K562 (cell line): ENCODE measurements around the gene ANO8. TPM values are rescaled to one million over a fixed set of nuclear protein-coding genes. Genes with fewer than 3 reads are reported as not detected.

Experiments used
- AFF4 ChIP-seq: sonication (generic); formaldehyde crosslinking; IDR thresholded peaks from 2 replicates; pipeline ENCODE4 v1.8.0; 2023; ENCODE audit warnings: mild to moderate bottlenecking, missing genetic modification reagents
- ASH1L ChIP-seq: fragments of 450-650 bp; IDR thresholded peaks from 2 replicates; pipeline ENCODE4 v1.6.1; 2018; ENCODE audit warnings: borderline replicate concordance, mild to moderate bottlenecking, low read depth; ENCODE audit not compliant: partially characterized antibody
- ATF1 ChIP-seq, 2 experiments: fragments of 450-650 bp in 1 of 2; IDR thresholded peaks; 2 replicates each; pipeline ENCODE4 v1.6.1; 2016; ENCODE audit warnings: missing compliant biosample characterization in 1 of 2, missing genetic modification characterization in 1 of 2
- CTCF ChIP-seq, 3 experiments: IDR thresholded peaks in 2 of 3; conservative IDR thresholded peaks in 1 of 3; 2 replicates each; pipeline ENCODE4 v1.5.1; 2011 to 2012; ENCODE audit warnings: low read length in 3 of 3, mild to moderate bottlenecking in 3 of 3, control low read depth in 2 of 3, improper control_type of control experiment in 1 of 3, inconsistent platforms in 1 of 3, low read depth in 1 of 3, mixed read lengths in 1 of 3, moderate library complexity in 1 of 3; ENCODE audit not compliant: insufficient read depth in 2 of 3
- EP300 ChIP-seq: IDR thresholded peaks from 2 replicates; pipeline ENCODE4 v1.6.1; 2012; ENCODE audit warnings: low read length, improper control_type of control experiment
- KDM5B ChIP-seq: fragments of 200-600 bp; sonication (generic); IDR thresholded peaks from 2 replicates; pipeline ENCODE4 v1.6.1; 2012; ENCODE audit warnings: low read depth, mild to moderate bottlenecking, moderate library complexity, low read length, control low read depth, inconsistent platforms; ENCODE audit not compliant: insufficient replicate concordance
- KLF6 ChIP-seq: fragments of 250-450 bp; sonication (Bioruptor Pico); IDR thresholded peaks from 2 replicates; pipeline ENCODE4 v1.4.0; 2020; ENCODE audit warnings: mild to moderate bottlenecking, moderate library complexity, borderline replicate concordance
- MTA2 ChIP-seq: fragments of 450-650 bp; IDR thresholded peaks from 2 replicates; pipeline ENCODE4 v1.6.1; 2016; ENCODE audit warnings: low read depth
- NONO ChIP-seq, 2 experiments: fragments of 200-400 bp in 1 of 2; fragments of 450-650 bp in 1 of 2; formaldehyde crosslinking in 1 of 2; IDR thresholded peaks; 2 replicates each; pipeline ENCODE4 v1.6.1; 2017; ENCODE audit warnings: low read depth in 2 of 2, mild to moderate bottlenecking in 2 of 2, moderate library complexity in 2 of 2, low read length in 1 of 2
- OTX1 ChIP-seq: fragments of 450-650 bp; formaldehyde crosslinking; IDR thresholded peaks from 2 replicates; pipeline ENCODE4 v1.4.0; 2022; ENCODE audit warnings: mild to moderate bottlenecking
- RB1 ChIP-seq: fragments of 450-650 bp; IDR thresholded peaks from 2 replicates; pipeline ENCODE4 v1.6.1; 2017; ENCODE audit warnings: low read depth, mild to moderate bottlenecking
- RNF2 ChIP-seq: sonication (generic); IDR thresholded peaks from 2 replicates; pipeline ENCODE4 v1.6.1; 2016
- RUNX1 ChIP-seq: sonication (generic); IDR thresholded peaks from 2 replicates; pipeline ENCODE4 v1.6.1; 2016; ENCODE audit warnings: antibody characterized with exemption, low read depth
- SAP30 ChIP-seq: fragments of 200-600 bp; sonication (generic); IDR thresholded peaks from 2 replicates; pipeline ENCODE4 v1.6.1; 2012; ENCODE audit warnings: borderline replicate concordance, low read depth, mild to moderate bottlenecking, moderate library complexity, low read length, control low read depth, inconsistent platforms; ENCODE audit not compliant: insufficient read depth, poor library complexity, severe bottlenecking
- SP1 ChIP-seq: sonication (generic); formaldehyde crosslinking; IDR thresholded peaks from 2 replicates; pipeline ENCODE4 v1.8.1; 2022; ENCODE audit warnings: mild to moderate bottlenecking, missing genetic modification reagents
- ZBTB34 ChIP-seq: fragments of 250-450 bp; sonication (Bioruptor Pico); IDR thresholded peaks from 2 replicates; pipeline ENCODE4 v1.8.0; 2021; ENCODE audit warnings: mild to moderate bottlenecking, moderate library complexity
- ZNF217 ChIP-seq: sonication (generic); formaldehyde crosslinking; IDR thresholded peaks from 2 replicates; pipeline ENCODE4 v1.8.0; 2022; ENCODE audit warnings: mild to moderate bottlenecking, missing genetic modification reagents
- ZNF445 ChIP-seq: fragments of 250-450 bp; sonication (Bioruptor Pico); IDR thresholded peaks from 2 replicates; pipeline ENCODE4 v1.4.0; 2020; ENCODE audit warnings: low read depth, mild to moderate bottlenecking, moderate library complexity
- ZNF778 ChIP-seq: fragments of 450-650 bp; formaldehyde crosslinking; IDR thresholded peaks from 2 replicates; pipeline ENCODE4 v1.4.0; 2020; ENCODE audit warnings: mild to moderate bottlenecking, moderate library complexity
- polyA plus RNA-seq, 8 experiments: library from polyadenylated mRNA; depleted of rRNA in 4 of 8; stranded (reverse) in 5 of 8; unstranded in 3 of 8; fragments of >200 nt; fragmentation: Nextera tagmentation in 2 of 8; fragmentation: Illumina TruSeq in 1 of 8; extraction: Ambion mirVana in 2 of 8; extraction: Trizol in 1 of 8; gene quantifications; 2 replicates each; pipeline versions ENCODE4 v1.2.1 to v1.2.3, GENCODE V29; 2011 to 2014; ENCODE audit warnings: inconsistent platforms in 1 of 8, missing spikeins in 1 of 8
- total RNA-seq, 7 experiments: library from RNA; depleted of rRNA in 6 of 7; stranded (reverse); fragments of >200 nt in 6 of 7; fragmentation: Illumina TruSeq in 2 of 7; extraction: Trizol in 2 of 7; gene quantifications; 2 replicates each; pipeline versions ENCODE4 v1.2.1 to v1.2.3, GENCODE V29; 2011 to 2021; ENCODE audit warnings: low replicate concordance in 1 of 7

Gene ANO8
- total and polyA plus RNA-seq, 9 of the 15 experiments (the other 6 are each of a cell fraction or from before 2014, with no cell fraction given): 0.07 to 7.6 (median 2.3) TPM; not detected in 1

GRCh38 chr19:17309198-17309964 lies 25.3 kb downstream of the ANO8 start, which contains the start of gene DDA1 (continued):
- TF ChIP-seq AFF4 (CRISPR knock-in tag) (peak; percentile 57; the same call in 1 of the 2 replicates), ZNF445 (no peak), KLF6 (CRISPR knock-in tag) (0 out of 2 replicates have a peak, but pooled peaks have one; percentile 11), ASH1L (peak; percentile 99), NONO (IDR thresholded peaks at IDR 0.05; ENCODE audit: low read depth in 2 of 2, low read length in 1 of 2) (no peak), MTA2 (peak; percentile 74), RB1 (peak; percentile 22; the same call in 1 of the 2 replicates), ZBTB34 (CRISPR knock-in tag) (peak; percentile 63; the same call in 1 of the 2 replicates), KDM5B (no peak), RNF2 (no peak), ZNF778 (CRISPR knock-in tag) (no peak), SAP30 (peak; percentile 42), ATF1 (CRISPR knock-in tag; IDR thresholded peaks at IDR 0.05) (no peak), ATF1 (tag; IDR thresholded peaks at IDR 0.05) (peak; percentile 79), CTCF (IDR thresholded peaks at IDR 0.05 in 2 of 3, conservative IDR thresholded peaks at IDR 0.05 in 1 of 3; ENCODE audit: insufficient read depth in 2 of 3, low read depth in 1 of 3, low read length in 3 of 3) (no peak; a peak in 1 of 6 replicates), ZNF217 (no peak), SP1 (CRISPR knock-in tag) (peak; percentile 100), RUNX1 (no peak), OTX1 (CRISPR knock-in tag) (no peak), EP300 (peak; percentile 4; the same call in 1 of the 2 replicates)
